GM19193 (cell line): Measurements from ENCODE around the gene COA6.

Experiments
- POLR2A ChIP-seq: IDR thresholded peaks from 4 replicates; pipeline ENCODE4 v1.6.1; 2011; ENCODE audit not compliant: insufficient read depth, insufficient read length; ENCODE audit errors: extremely low read depth

The COA6 gene, protein sequence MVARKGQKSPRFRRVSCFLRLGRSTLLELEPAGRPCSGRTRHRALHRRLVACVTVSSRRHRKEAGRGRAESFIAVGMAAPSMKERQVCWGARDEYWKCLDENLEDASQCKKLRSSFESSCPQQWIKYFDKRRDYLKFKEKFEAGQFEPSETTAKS

DNA sequence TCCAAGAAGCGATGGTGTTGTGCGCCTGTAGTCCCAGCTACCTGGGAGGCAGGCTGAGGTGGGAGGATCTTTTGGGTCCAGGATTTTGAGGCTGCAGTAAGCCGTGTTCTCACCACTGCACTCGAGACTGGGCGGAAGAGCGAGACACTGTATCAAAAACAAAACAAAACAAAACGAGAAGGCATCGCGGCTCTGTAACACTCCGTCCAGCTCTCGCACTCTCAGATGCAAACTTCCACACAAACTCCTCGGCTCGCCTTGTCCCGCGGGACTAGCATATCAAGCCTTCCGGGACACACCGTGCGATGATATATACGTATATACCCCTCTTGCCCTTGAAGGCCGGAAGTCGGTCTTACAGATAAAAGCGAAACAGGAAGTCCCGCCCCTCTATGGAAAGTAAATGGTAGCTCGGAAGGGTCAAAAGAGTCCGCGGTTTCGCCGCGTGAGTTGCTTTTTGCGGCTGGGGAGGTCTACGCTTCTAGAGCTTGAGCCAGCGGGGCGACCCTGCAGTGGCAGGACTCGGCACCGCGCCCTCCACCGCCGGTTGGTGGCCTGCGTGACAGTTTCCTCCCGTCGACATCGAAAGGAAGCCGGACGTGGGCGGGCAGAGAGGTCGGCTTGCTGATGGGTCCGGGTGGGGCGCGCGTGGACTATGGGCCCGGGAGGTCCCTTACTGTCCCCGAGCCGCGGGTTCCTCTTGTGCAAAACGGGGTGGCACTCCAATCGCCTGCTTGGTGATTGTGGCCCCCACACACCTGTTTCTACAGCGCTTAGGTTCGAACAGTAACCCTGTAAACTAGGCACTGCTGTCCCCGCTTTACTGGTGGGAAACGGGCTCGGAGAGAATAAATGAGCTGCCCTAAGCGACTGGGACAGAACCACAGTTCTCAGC, at the start of gene COA6:
COA6 (plus strand) TSS at position 393 of the 895 bp plus-strand sequence; CDS start at position 404, 11 bp downstream.
- TF ChIP-seq POLR2A: peak; percentile 94

DNA sequence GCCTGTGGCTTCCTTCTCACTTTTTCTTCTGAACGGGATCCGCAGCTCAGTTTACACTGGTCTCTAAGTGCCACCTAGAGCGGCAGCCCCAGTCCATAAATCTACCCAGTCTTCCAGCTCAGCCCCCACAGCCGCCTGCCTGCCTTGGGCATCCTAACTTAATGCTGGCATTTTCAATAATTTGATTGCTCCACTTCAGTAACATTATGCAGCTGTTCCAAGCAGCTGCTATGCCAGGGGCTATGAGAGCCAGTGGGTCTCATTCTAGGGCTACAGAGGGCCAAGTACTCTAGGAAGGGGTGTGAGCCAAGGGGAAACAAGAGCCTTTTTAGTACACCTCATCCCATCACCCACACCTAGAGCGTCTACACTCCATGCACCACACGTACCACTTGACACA, 48.4 kb upstream of the COA6 start:
- no peak for TF ChIP-seq POLR2A

DNA sequence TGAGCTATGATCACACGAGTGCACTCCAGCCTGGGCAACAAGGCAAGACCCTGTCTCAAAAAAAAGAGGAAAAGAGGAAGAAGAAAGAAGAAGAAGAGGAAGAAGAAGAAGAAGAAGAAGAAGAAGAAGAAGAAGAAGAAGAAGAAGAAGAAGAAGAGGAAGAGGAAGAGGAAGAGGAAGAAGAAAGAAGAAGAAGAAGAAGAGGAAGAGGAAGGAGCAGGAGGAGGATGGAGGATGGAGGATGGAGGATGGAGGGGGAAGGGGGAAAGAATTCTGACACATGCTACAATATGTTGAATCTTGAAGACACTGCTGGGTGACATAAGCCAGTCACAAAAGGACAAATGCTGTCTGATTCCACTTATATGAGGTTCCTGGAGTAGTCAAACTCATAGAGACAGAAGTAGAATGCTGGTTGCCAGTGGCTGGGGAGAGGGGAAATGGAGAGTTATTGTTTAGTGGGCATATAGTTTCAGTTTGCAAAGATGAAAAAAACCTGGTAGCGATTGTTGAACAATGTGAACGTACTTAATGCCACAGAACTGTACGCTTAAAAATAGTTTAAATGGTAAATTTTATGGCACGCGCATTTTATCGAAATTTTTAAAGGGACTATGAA, 47.3 kb upstream of the COA6 start:
- TF ChIP-seq POLR2A: no peak

DNA sequence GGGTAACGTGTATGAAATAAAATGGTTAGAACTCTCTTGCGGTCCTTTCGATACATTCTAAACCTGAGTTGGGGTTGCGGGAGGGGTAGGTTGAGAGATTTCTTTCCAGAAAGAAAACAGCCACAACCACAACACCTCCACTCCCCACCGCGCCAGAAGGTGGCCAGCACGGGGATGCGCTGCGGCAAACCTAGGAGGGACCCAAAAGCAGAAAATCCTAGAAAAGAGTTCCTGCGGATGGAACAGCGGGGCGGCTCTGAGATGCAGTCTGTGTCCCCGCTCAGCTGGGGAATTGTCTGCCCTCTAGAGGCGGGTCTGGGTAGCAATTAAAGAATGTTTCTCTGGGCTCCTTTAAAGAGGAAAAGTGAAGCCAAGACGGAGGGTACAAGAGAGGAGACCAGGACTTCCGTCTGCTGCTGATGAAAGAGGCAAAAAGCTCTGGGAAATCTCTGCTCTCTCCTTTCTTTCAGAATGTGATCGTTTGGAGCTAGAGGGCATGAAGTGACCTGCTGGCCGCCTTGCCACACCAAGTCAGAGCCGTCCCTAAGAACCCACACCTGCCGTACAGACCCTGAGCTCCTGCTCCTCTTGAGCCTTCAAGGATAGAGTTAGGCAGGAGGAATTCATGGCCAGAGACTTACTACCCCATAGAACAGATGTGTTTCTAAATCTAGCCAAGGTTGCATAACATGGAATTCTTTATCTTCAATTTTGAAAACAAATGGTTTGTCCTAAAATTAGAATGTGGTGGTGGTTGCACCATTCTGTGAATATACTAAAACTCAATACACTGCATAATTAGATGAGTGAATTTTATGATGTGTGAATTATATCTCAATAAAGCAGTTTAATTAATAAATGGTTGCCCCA, 46.5 kb upstream of the COA6 start:
- TF ChIP-seq POLR2A: no peak

DNA sequence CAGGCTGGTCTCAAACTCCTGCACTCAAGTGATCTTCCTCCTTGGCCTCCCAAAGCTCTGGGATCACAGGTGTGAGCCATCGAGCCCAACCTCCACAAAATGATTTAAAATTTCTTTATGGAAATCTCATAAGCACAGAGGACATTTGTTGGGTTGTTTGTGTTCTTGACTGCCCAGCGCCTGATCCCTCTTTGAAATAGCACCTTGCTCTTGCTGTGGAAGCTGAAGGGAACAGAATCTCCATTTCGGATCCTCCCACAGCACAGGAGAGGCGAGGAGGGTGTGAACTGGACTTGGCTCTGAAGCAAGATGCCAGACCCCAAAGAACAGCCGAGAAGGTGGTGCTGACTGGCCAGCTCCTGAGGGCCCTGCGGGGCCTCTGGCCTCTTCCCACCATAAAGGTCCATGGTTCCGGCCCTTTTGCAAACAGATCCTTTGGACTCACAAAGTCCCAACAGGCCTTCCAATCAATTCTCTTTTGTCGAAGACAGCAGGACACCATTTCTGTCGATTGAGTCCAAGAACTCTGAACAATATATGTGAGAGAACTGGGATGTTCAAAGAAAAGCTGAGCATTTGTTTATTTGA, 45.6 kb upstream of the COA6 start:
- no peak for TF ChIP-seq POLR2A

DNA sequence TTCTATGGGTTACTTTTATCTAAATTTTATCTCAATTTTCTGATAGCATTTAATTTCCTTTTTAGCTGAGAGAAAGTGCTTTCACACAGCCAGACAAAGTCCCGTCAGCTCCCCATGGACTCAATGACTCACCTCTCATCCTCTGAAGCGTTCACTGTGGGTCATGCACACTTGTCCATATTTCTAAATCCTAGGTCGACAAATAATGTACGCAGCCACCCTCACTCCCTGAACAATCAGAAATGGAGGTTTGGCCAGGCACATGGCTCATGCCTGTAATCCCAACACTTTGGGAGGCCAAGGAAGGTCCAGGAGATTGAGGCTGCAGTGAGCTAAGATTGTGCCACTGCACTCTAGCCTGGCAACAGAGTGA, 42.4 kb upstream of the COA6 start:
- no peak for TF ChIP-seq POLR2A

DNA sequence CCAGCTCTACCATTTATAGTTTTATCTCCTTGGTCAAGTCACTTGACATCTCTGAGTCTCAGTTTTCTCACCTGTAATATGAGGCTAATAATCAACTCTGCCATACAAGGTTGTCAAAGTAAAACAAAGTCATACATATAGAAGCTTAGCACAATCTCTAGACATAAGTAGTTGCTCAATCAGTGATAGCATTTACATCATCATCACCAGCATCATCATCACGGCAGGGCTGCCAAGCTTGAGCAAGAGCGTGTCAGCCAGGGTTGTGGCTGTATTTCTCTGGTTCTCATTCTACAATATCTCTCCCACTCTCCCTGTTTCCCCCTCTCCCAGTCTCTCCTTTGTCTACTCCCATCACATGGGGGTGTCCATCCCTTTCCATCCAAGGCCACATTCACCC, 41.7 kb upstream of the COA6 start:
- no peak for TF ChIP-seq POLR2A

DNA sequence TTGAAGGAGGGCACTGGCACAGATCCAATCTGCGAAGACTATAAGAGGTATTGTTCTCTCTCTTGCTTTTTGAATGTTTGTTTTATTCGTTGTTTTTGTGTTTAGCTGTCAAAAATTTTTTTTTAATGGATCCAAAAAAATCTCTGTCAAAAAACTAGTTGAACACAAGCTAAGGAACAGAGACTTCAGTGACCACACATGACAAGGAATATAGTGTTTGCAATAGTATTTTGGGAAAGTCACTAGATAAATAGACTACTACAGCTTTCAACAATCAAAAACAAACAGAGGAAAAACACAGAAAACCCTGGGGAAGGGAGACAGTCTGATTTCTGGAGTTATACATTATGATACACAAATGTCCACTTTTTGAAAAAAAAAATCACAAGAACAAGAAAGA, 36.9 kb upstream of the COA6 start:
- no peak for TF ChIP-seq POLR2A

DNA sequence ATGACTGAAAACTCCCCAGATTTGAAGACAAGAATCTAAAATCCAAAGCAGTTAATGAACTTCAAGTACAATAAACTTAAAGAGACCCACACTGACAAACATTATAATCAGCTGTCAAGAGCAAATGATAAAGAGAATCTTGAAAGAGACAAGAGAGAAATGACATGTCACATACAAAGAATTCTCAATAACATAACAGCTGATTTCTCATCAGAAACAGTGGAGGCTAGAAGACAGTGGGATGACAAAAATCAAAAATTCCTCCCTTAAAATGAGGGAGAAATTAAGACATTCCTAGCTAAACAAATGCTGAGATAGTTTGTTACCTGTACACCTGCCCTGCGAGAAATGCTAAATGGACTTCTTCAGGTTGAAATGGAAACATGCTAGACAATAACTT, 36.0 kb upstream of the COA6 start:
- no peak for TF ChIP-seq POLR2A

DNA sequence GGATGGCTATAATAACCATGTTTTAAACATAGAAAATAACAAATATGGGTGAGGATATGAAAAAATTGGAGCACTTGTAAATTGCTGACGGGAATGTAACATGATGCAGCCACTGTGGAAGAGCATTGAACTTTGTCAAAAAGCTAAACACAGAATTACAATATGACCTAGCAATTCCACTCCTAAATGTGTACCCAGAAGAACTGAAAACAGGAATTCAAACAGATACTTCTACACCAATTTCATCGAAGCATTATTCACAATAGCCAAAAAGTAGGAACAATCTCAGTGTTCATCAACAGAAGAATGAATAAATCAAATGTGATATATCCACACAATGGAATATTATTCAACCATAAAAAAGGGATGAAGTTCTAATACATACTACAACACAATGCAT, 32.7 kb upstream of the COA6 start:
- no peak for TF ChIP-seq POLR2A

DNA sequence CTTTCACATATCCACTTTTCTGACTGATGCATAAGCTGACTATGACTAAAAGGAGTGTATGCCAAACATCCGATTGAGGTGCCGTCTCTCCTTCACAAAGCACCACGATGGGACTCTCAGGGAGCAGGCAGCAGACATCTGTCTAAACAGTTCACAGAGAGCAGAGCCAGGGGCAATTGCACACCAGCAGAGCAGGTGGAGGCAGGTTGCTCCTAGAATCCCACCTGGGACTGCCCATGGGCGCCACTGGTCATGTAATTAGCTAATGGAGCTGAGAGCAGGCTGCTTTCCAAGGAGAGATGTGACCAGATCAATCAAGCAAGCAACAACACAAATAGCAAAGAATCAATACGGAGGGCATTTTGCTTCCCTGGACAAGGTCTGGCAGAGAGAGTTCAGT, 30.5 kb upstream of the COA6 start:
- TF ChIP-seq POLR2A: no peak

DNA sequence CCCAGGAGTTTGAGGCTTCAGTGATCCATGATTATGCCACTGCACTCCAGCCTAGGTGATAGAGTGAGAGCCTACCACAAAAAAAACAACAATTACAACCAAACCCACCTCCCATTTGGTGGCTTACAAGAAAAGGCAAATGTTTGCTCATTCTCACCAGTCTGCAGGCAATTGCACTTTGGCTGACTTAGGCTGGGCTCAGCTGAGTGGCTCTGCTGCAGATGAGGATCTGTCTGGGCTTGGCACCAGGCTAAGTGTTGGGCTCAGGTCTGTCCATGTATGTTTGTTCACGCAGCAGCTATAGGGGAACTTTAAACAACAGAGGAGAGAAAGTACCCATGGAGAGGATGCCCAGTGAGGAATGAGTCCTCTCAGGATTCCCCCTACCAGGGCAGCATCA, 28.0 kb upstream of the COA6 start:
- no peak for TF ChIP-seq POLR2A

DNA sequence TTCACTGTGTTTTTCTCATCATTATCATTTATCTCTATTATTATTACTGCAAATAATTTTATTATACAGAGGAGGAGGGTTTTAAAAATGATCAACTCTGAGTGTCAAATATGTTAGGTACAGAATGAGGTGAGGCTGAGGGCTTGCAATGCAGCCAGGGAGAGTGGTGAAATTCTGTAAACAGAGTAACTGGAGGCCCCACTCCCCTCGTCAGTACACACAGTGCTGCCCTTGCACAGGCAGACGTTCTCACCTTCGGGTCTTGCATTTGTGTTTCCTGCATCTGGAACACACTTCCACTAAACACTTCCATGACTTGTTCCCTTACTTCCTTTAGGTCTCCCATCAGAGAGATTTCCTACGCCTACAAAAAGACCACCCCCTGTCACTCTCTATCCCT, 24.3 kb upstream of the COA6 start:
- no peak for TF ChIP-seq POLR2A

DNA sequence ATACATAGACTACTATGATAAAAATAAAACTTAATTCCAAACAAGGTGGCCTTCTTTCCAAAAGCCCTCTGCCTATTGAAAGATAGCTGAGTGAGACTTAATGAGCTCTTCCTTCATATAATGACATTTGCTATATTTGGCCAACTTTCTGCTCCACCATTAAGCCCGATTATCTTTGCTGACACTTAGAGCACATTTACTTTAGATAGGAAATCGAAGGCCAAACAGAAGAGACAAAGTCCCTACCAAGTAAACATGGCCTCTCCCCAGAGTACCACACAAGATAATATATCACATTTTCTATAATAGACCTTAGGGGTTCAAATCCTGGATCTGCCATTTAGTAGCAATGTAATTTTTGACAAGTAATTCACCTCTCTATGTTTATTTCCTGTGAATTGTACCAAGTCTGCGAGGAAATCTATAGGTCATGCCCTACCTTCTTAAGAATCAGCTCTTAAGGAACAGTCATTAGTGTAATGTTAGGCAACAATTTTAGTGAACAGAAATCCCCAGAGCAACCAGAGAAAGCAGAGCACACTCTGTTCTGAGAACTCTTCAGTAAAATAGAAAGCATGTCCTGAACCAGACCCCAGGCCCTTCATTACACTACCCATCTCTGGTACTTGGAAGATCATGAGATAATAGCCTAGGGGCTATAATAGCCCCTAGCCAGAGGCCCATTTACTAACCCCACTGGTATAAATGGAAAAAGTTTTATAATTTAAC, 17.3 kb upstream of the COA6 start:
- no peak for TF ChIP-seq POLR2A

DNA sequence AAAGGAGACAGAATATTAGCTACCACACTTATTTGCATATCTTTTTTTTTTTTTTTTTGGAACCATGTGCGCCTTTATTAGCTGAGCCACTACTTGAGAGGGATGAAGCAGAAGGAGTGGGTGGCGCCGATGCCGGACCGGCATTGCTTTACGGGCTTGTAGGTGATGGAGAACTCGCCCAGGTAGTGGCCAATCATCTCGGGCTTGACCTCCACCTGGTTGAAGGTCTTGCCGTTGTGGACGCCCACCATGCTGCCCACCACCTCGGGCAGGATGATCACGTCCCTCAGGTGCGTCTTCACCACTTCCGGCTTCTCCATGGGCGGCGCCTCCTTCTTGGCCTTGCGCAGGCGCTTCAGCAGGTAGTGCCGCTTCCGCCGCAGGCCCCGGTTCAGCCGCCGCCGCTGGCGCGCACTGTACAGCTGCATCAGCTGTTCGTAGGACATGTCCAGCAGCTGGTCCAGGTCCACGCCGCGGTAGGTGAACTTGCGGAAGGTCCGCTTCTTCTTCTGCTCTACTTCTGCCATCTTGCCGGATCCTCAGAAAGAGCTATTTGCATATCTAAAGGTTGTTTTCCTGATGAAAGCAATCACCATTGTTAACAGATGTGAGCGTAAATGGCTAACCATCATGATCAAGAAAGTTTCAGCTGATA, 16.5 kb upstream of the COA6 start:
- TF ChIP-seq POLR2A: peak; percentile 78
